Calu3 (cell line): ENCODE results near the gene KIF19. TPM values are rescaled to one million over a fixed set of nuclear protein-coding genes. Genes with fewer than 3 reads are reported as not detected.
A peak's percentile ranks its signal among the peaks of the same experiment; 100 is the strongest.

Experiments used
- BruUV-seq: library from RNA; stranded (reverse); fragments of 400-500 nt; replicated peaks from 2 replicates; lab custom pipeline; 2021; lab: Mats Ljungman, UMichigan
- CTCF ChIA-PET: fragments of 300-600 bp; sonication (Branson Sonifier 250); formaldehyde crosslinking; loops from one replicate; lab custom pipeline; 2022; ENCODE audit warnings: antibody characterized with exemption; lab: Charles Lee
- DNase-seq: peaks from one replicate; pipeline ENCODE4 v3.0.0; 2022
- H3K27ac Mint-ChIP-seq: one replicate; pipeline ENCODE4 v1.8.0; 2022; ENCODE audit warnings: mixed read lengths; ENCODE audit not compliant: unreplicated experiment
- H3K27me3 Mint-ChIP-seq: one replicate; pipeline ENCODE4 v1.8.0; 2022; ENCODE audit warnings: mixed read lengths; ENCODE audit not compliant: unreplicated experiment
- H3K36me3 Mint-ChIP-seq: one replicate; pipeline ENCODE4 v1.8.0; 2022; ENCODE audit warnings: mild to moderate bottlenecking, moderate library complexity, mixed read lengths; ENCODE audit not compliant: insufficient read depth, unreplicated experiment
- H3K4me1 Mint-ChIP-seq: one replicate; pipeline ENCODE4 v1.8.0; 2022; ENCODE audit warnings: mild to moderate bottlenecking, low read depth, mixed read lengths; ENCODE audit not compliant: unreplicated experiment
- H3K4me3 Mint-ChIP-seq: one replicate; pipeline ENCODE4 v1.8.0; 2022; ENCODE audit warnings: mild to moderate bottlenecking, low read depth, moderate library complexity, mixed read lengths; ENCODE audit not compliant: unreplicated experiment
- H3K9me3 Mint-ChIP-seq: one replicate; pipeline ENCODE4 v1.8.0; 2022; ENCODE audit warnings: low read depth, mixed read lengths; ENCODE audit not compliant: unreplicated experiment
- intact Hi-C: fragments of 100-400 bp; cut with micrococcal nuclease; formaldehyde crosslinking; loops from one replicate; pipeline ENCODE4 v1.10.0; 2022; ENCODE audit not compliant: unreplicated experiment
- total RNA-seq: library from RNA; stranded (reverse); gene quantifications from 2 replicates; pipeline ENCODE4 v1.2.3, GENCODE V29; 2022
- TF ChIP-seq, protein P1 (sequence below): fragments of 200-600 bp; IDR thresholded peaks from one replicate; pipeline ENCODE4 v1.8.0; 2022; ENCODE audit warnings: antibody characterized with exemption; ENCODE audit not compliant: unreplicated experiment

The KIF19 gene
- total RNA-seq, 1 experiment from 2014 or later: not detected

DNA sequence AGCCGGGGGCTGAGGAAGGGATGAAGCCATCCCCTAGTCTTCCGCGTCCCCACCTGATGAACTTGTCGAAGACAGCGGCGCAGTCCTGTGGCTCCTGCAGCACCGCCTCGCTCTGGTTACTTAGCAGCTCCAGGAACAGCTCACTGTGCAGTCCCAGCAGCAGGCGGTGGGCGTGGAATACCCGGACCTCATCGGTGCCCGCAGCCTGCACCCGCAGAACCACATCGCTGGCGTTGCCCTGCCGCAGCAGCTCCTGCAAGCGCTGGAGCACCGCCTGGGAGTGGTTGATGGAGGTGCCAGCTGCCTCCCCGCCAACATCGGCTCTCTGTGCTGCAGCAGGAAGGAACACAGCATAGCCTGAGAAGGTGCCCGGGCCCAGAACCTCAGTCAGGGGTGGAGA lies 33.9 kb downstream of the KIF19 start:
- Mint-ChIP-seq H3K36me3 (no peaks in the 10 kb centered on the region), H3K27me3 (peaks cover 93% of the 10 kb centered on the region), H3K27ac (no peak overlapping the region), H3K9me3 (no peaks in the 10 kb centered on the region), H3K4me1 (no peaks in the 10 kb centered on the region), H3K4me3 (no peak overlapping the region)
- no peak for DNase-seq
- intact Hi-C loops: no loop called here
- BruUV-seq: no TSS peak
- CTCF ChIA-PET: interaction anchor here (0.8 kb wide), 1 partner anchor 8 kb away, joined by 3 read pairs; no protein-coding TSS in a partner anchor
- TF ChIP-seq, protein P1, sequence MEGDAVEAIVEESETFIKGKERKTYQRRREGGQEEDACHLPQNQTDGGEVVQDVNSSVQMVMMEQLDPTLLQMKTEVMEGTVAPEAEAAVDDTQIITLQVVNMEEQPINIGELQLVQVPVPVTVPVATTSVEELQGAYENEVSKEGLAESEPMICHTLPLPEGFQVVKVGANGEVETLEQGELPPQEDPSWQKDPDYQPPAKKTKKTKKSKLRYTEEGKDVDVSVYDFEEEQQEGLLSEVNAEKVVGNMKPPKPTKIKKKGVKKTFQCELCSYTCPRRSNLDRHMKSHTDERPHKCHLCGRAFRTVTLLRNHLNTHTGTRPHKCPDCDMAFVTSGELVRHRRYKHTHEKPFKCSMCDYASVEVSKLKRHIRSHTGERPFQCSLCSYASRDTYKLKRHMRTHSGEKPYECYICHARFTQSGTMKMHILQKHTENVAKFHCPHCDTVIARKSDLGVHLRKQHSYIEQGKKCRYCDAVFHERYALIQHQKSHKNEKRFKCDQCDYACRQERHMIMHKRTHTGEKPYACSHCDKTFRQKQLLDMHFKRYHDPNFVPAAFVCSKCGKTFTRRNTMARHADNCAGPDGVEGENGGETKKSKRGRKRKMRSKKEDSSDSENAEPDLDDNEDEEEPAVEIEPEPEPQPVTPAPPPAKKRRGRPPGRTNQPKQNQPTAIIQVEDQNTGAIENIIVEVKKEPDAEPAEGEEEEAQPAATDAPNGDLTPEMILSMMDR: no peak

DNA sequence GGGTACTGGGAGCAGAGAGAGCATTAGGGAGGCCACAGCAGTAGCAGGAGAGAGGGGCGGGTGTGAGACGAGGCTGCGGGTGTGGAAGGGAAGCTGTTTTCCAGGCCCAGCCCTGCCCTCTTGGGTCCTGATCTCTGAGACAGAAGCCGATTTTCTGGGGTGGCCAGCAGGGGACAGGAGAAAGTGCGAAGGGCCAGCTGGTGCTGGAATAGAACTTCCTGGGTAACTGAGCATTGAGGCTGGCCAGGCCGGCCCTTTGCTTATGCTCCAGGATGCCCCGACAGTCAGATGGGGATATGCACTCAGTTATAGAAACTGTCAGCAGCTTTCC lies 34.8 kb downstream of the KIF19 start:
- H3K4me3 Mint-ChIP-seq: no peak overlapping the region
- intact Hi-C loops: no loop called here
- H3K9me3 Mint-ChIP-seq: no peaks in the 10 kb centered on the region
- DNase-seq: no peak
- CTCF ChIA-PET: interaction anchor here (1.0 kb wide), 1 partner anchor 10 kb away, joined by 3 read pairs; no protein-coding TSS in a partner anchor
- H3K4me1 Mint-ChIP-seq: no peaks in the 10 kb centered on the region
- TF ChIP-seq, protein P1: no peak
- no peaks in the 10 kb centered on the region for H3K36me3 Mint-ChIP-seq
- no peak overlapping the region for H3K27ac Mint-ChIP-seq
- BruUV-seq: no TSS peak
- peaks cover 93% of the 10 kb centered on the region for H3K27me3 Mint-ChIP-seq

DNA sequence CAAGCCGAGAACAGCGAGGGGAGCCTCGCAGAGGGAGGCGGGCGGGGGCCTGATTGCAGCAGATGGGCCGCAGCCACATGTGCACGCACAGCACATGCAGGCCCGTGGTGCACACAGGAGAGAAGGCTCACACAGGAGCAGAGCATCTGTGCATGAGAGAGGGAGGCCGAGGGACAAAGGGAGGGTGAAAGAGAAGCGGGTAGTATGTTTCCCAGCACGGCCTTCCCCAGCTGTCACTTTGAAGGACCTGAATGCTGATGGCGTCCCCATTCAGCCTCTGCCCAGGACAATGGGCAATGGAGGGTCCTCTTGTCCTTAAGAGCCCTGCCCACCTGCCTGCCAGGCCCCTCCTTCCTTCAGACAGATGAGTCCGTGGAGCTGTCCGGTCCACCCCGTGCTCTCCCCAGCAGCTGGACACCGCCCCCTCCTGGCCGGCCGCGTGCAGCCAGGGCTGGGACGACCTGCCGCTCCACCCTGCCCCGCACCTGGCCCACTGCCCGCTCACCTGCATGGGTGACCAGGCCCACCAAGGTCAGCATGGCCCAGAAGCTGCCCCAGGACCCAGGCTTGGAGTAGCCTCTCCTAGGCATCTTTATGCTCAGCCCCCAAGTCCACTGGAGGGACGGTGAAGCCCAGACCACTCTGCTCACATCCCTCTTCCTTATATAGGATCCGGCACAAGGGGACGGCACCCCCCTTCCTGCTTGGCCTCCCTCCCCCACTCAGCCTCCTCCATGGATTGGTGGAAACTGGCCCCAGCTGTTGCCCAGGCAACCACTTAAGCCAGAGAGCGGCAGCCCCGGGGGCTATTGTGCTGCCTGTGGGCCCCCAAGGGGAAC lies 35.4 kb downstream of the KIF19 start, which contains the start of gene BTBD17:
TSS of gene BTBD17 (minus strand) at position 639 of the 839 bp plus-strand sequence. CDS start at position 590, 49 bp downstream.
- Mint-ChIP-seq H3K36me3 (no peaks in the 10 kb centered on the region), H3K4me3 (no peak within 1 kb of the TSS), H3K4me1 (no peaks in the 10 kb centered on the region), H3K9me3 (no peaks in the 10 kb centered on the region), H3K27me3 (peaks cover 93% of the 10 kb centered on the region), H3K27ac (no peak within 1 kb of the TSS)
- intact Hi-C loops: no loop called here
- BruUV-seq: no TSS peak
- TF ChIP-seq, protein P1: peak; percentile 60
- CTCF ChIA-PET: interaction anchor here (1.0 kb wide), 2 partner anchors 11 to 26 kb away, joined by 3 to 4 read pairs; no protein-coding TSS in a partner anchor
- peak; percentile 74 for DNase-seq

DNA sequence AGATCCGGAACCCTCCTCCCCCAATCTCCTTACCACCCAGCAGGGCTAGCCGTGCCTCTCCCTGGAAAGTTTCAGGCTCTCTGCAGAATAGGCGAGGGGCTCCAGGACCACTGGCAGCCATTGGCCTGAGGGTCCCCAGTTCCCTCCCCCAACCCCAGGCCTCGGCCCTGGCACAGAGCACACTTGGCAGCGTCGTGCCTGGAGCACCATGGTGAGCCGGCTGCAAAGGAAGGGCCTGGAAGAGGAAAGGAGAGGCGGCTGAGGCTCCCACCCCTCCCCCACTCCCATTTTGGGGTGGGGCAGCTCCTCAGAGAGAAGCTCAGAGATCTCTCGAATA lies 36.0 kb downstream of the KIF19 start:
- no TSS peak for BruUV-seq
- no peaks in the 10 kb centered on the region for H3K9me3 Mint-ChIP-seq
- no peak for DNase-seq
- intact Hi-C loops: no loop called here
- TF ChIP-seq, protein P1: no peak
- H3K4me3 Mint-ChIP-seq: no peak overlapping the region
- no peaks in the 10 kb centered on the region for H3K36me3 Mint-ChIP-seq
- CTCF ChIA-PET: interaction anchor here (0.7 to 1.0 kb wide), 3 partner anchors 11 to 27 kb away, joined by 3 to 4 read pairs (median 4); no protein-coding TSS in a partner anchor
- peaks cover 97% of the 10 kb centered on the region for H3K27me3 Mint-ChIP-seq
- no peak overlapping the region for H3K27ac Mint-ChIP-seq
- H3K4me1 Mint-ChIP-seq: no peaks in the 10 kb centered on the region
